Epidermal melanocyte (primary cell): ENCODE measurements around the gene KCNAB2.

ENCODE experiments used
- DNase-seq: peaks from one replicate; pipeline ENCODE4 v3.0.0; 2011; ENCODE audit warnings: low spot score; ENCODE audit not compliant: insufficient read length

KCNAB2 gene

DNA sequence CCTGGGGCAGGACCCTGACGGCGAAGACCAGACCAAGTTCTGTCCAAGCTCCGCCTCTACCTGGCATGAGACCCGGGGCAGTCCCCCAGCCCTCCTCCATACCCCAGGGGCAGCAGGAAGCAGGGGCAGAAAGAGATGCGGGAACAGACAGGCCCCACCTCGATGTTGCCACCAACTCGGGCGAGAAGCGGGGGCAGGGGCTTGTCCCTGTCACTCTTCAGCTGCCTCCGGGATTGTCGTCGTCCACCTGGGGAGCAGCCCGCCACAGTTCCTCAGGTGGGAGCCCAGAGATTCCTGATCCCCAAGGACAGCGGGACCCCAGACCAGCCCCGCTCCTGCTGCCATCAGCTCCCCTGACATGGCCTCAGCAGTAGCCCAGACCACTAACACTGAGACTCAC, 79.7 kb downstream of the KCNAB2 start:
- DNase-seq = no peak

DNA sequence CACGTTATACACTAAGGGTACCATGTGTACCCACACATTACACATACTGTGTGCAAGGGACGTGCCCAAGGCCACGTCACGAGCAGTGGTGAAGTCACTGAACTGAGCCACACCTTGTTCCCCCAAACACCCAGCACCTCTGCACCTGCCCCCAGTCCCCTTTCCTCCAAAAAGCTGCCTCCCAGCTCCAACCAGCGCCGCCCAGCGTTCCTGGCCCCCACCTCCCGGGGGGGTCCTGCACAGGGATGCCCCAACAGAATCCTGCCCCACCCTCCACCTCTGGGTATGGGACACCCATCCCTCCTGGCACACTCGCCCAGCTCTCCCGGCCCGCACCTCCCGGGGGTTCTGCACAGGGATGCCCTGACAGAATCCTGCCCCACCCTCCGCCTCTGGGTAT, 80.3 kb downstream of the KCNAB2 start:
- no peak for DNase-seq

DNA sequence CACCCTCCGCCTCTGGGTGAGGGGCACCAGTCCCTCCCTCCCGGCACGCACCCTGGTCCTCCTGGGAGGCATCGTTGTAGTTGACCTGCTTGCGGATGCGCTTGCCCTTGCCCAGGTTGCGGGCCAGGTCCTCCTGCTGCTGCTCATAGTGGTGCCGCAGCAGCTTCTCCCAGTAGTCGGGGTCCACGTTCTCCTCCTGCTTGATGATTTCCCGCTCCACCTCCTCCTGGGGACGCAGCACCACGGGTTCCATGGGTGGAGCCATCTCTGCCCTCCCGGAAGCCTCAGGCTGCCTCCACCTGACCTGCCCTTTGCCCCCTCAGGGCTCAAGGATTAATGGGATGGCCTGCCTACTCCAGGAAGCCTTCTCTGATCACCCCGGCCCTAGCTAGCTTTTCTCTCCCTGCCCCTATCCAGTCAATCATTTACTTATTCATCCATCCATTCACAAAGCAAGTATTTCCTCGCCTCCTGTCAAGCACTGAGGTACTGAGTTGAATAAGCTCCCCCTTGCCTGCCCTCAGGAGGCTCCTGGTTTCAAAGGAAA, 80.9 kb downstream of the KCNAB2 start:
- DNase-seq = no peak

DNA sequence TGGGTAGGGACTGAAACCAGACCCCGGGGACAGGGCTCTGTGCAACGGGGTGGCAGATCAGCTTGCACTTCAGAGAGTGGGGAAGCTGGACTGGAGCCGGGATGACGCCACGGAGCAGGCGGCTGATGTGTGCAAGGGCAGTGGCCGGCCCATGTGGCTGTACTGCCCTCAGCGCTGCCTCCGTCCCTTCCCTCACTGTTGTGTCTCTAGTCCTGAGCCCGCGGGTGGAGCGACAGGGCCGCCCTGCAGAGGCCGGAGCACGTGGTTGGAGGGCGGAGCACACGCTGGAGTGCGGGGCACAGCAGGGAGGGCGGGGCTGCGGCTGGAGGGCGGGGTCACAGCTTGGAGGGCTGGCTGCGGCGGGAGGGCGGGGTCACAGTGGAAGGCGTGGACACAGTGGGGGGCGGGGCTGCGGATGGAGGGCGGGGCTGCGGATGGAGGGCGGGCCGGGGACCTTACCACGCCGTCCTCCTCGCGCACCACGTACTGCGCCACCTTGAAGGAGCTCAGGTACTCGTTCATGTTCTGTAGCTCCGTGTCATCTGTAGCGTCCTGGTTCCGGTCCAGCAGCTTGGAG, 82.0 kb downstream of the KCNAB2 start:
- no peak for DNase-seq

DNA sequence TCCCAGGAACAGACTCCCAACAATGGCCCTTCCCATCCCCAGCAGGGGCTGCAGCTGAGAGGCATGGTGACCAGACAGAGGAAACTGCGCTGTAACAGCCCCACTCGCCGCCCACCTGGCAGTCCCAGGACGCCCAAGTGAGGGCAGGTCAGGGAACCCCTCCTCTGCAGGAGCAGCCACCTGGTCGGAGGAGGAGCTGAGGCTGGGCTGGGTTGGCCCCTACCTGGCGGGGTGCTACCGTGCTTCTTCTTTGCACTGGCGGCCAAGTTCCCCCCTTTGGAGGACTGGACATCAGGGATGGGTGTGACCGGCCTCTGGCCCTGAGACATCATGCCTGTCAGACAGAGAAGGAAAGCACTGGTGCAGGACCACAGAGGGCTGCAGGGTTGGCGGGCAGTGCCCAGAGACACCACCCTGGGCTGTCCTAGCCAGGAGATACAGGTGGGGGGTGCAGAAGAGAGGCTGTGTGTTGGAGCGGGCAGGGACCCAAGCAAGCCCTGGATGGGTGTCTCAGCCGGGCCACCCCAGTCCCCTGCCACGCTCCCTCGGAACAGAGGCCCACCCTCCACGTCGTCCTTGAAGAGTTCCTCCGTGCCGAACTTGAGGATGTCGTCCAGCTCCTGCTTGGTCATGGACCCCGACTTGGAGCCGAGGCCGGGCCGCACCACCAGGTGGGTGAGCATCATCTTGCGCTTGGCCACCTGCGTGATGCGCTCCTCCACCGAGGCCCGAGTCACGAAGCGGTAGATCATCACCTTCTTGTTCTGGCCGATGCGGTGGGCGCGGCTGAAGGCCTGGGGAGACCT, 82.8 kb downstream of the KCNAB2 start:
- DNase-seq = no peak

DNA sequence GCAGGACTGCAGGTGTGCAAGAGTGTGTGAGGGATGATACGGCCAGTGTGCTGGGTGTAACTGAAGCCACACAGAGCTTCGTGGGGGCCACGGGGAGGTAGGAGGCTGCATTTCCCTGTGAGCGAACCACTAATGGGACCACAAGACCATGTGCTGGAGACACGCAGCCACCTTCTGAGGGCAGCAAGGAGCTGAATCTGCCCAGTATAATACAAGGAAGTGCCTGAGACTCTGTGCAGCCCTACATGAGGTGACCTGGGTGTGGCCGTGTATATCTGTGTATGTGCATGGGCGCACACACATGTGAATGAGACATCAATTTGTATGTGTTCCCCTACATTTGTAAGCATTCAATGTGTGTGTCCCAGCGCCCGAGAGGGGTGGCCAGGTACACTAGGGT, 83.6 kb downstream of the KCNAB2 start:
- DNase-seq = no peak

DNA sequence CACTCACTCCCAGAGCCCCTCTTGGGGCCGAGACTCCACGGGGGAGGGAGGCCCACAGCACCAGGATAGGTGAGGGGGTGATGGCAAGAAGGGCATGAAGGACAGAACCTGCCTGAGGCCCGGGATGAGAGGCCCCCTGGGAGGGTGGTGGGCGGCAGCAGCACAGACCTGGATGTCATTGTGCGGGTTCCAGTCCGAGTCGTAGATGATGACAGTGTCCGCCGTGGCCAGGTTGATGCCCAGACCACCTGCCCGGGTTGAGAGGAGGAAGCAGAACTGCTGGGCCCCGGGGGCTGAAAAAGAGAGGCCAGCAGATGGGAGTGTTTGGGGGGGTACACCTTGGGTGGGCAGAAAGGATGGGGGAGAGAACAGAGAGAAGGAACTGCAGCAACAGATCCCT, 84.3 kb downstream of the KCNAB2 start:
- no peak for DNase-seq

DNA sequence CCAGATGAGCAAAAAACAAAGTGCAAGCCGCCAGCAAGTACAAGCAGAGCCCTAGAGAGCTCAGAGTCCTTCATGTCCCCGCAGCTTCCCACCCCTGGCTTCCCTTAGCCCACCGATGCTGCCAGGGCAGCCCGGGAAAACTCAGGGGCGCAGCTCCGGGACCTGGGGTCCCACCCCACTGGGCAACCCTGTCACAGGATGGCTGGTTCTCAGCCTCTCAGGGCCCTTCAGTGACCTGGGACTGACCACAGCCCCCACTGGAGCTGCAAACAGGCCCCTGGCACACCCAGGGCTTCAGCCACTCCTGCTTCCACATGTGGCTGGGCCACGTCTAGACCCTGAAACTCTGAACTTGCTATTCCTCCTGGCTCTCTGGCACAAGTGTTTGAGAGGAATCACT, 84.9 kb downstream of the KCNAB2 start:
- no peak for DNase-seq

DNA sequence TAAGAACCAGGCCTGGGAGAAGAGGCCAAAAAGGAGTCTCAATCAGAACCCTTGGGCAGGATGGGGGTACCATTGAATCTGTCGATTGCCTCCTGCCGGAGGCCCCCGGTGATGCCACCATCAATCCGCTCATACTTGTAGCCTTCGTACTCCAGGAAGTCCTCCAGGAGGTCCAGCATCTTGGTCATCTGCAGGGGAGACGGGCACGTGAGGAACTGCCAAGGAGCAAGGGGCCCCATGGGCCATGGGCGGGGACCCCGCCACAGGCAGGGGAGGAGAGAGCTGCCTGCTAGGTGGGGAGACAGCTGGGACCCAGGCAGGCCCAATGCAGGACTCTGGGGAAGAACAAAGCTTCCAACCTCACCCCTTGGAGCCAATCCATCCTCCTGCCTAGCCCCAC, 85.9 kb downstream of the KCNAB2 start:
- no peak for DNase-seq

DNA sequence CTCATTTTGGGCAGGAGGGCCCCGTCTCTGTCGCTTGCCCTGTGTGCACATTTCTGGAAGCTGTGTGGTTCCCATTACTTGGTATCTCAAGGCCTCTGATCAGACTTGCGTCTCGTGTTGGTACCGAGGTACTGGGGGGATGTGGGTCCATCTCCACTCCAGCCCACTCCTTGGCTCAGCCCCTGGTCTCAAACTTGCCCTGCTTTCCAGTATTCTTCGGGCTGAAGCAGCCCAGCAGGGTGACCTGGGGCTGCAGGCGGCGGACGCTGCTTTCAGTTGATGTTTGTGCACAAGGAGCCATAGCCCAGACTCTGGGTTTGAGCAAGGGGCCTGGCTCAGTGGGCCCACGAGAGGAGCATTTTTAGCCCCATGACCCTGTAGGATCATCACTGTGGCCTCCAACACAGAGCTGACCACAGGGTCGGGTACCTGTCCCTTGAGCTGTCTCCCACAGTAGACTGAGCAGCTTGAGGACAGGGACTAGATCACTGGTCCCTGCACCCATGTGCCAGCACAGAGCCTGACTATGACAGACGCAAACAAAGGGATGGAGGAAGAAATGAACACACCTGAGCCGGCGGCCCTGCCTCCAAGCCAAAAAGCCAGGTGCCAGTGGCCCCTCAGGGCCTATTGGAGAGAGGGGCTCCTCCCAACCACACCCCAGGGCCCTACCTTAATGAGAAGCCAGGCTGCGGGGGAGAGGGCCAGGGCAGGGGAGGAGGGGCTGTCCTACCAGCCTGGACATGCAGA, 87.6 kb downstream of the KCNAB2 start:
- no peak for DNase-seq

DNA sequence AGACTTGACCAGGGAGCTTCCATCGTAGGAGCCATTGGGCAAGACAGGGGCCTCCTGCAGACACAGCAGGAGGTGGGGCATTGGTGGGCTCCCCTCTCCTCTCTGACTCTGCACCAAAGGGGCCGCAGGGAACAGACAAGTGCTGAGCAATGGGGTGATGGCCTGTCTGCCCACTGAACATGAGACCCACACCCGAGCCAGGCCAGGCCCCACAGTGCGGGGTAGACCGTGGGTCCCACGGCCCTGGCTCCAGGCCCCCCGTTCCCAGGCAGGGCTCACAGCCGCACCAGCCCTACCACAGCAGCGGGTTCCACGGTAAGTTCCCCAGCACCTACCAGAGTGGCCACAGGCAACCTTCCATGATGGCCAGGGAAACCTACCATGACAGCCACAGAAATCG, 88.5 kb downstream of the KCNAB2 start:
- no peak for DNase-seq

DNA sequence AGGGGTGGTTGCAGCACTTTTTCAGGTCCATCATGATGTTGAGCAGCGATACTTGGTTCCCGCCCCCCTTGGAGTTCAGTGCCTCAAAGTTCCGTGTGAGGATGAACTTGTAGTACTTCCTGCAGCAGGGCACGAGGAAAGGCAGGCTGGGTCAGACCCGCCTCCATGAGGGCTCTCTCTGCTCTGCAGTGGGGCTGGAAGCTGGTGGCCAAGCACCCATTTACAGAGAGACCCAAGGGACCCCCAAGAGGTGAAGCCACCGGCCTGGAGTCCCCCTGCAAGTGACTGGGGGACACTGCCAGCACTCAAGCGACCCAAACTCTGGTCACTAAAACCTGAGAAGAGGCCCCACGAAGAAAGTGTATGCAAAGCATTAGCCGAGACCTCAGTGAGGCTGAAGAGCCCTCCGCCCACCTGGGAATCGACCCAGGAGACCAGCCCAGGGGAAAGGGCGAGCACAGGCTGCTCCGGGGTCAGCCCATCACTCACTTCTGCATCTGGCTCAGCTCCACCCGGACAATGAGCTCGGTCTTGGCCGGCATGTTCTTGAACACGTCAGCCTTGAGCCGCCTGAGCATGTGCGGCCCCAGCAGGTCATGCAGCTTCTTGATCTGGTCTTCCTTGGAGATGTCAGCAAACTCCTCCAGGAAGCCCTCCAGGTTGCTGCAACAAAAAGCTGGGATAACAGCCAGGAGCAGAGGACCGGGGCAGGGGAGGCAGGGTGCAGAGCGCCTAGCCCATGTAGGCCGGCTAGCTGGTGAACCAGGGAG, 89.2 kb downstream of the KCNAB2 start:
- no peak for DNase-seq

DNA sequence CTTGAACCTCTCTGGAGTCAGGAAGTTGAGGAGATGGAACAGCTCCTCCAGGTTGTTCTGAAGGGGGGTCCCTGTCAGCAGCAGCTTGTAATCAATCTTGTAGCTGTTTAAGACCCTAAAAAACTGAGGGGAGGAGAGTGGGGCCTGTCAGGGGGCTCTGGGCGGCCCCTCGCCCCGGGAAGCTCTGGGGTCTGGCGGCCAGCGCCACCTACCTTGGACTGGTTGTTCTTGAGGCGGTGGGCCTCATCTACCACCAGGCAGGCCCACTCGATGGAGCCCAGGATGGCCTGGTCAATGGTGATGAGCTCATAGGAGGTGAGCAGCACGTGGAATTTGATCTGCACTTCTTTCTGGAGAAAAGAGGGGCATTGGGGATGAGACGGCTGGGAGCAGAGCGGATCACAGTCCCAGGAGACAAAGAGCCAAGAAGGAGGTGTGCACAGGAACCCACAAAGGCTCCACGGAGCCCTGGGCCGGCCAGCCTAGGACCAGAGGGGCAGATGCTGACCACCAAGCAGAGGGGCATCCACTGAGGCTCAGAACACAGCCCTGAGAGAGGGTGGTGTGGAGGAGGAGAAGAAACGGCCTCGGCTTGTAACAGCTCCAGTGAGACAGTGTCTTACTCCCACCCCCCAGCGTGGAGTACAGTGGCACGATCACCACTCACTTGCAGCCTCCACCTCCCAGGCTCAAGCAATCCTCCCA, 91.0 kb downstream of the KCNAB2 start:
- no peak for DNase-seq

DNA sequence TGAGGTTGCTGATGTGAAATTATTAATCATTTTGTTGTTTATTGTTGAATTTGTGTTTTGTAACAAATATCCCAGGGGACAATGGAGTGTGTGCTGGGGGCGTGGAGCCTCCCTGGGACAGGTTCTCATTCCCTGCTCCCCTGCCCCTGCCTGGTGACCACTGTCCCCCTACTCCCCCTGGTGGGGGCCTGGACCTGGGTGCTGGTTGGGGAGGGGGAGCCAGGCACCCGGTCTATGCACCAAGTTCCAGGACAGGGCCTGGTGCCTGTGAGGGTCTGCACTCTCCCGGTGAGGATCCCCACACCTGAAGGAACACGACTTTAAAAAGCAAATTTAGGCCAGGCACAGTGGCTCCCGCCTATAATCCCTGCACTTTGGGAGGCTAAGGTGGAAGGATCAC, 92.1 kb downstream of the KCNAB2 start:
- DNase-seq = no peak

DNA sequence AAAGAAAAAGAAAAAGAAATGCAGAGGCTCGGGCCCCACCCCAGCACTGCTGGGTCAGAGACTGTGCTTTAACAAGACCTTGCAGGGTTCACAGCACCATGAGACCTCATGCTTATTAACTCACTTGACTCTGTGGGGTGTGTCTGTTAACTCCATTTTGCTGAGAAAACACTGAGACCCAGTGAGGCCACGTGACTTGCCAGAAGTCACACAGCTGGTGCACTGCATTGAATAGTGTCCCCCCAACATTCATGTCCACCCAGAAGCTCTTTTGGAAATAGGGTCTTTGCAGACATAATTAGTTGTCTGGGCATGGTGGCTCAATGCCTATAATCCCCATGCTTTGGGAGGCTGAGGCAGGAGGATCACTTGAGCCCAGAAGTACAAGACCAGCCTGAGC, 94.7 kb downstream of the KCNAB2 start:
- DNase-seq = no peak

DNA sequence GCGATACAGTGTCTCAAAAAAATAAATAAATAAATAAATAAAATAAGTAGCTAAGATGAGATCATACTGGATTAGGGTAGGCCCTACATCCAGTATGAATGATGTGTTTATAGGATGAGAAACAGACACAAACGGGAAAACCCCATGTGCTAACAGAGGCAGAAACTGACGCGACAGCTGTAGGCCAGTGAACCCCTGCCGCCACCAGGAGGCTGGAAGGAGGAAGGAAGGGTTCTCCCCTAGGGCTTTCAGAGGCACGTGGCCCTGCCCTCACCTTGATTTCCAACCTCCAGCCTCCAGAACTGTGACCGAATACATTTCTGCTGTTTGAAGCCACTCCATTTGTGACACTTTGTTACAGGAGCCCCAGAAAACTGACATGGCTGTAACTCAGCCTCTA, 95.9 kb downstream of the KCNAB2 start:
- DNase-seq = no peak

DNA sequence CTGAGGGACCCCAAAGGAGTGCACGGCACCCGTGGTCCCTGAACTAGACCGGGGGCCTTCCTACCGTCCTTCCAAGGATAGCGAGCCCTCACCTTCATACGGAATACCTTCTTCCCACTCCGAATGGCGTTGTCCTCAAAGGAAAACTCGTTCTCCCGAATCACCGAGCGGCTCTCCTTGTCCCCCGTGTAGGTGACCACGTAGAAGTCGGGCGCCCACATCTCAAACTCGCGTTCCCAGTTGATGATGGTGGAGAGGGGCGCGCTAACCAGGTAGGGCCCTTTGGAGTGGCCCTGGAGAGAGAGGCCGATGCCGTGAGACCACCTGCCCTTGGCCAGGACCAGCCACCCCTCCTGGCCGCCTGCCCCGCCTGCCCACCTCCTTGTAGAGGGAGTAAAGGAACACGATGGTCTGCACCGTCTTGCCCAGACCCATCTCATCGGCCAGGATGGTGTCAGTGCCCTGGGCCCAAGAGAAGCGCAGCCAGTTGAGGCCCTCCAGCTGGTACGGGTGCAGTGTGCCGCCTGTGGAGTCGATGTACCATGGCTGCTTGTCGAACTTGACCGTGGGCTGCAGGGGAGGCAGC, 96.4 kb downstream of the KCNAB2 start:
- no peak for DNase-seq

DNA sequence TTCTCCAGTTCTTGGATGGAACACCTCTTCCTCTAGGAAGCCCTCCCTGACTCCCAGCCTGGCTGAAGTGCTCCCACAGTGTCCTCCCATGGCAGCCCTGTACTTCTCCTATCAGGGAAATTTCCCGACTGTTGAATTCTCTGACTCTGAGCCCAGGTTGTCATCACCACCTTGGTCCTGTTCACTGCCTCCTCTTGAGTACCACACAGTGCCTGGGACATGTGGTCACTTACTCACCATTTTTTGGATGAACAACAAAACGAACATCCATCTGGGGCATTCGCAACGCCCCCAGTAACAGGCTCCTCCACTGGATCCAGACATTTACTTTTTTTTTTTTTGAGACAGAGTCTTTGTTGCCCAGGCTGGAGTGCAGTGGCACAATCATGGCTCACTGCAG, 97.0 kb downstream of the KCNAB2 start:
- no peak for DNase-seq

DNA sequence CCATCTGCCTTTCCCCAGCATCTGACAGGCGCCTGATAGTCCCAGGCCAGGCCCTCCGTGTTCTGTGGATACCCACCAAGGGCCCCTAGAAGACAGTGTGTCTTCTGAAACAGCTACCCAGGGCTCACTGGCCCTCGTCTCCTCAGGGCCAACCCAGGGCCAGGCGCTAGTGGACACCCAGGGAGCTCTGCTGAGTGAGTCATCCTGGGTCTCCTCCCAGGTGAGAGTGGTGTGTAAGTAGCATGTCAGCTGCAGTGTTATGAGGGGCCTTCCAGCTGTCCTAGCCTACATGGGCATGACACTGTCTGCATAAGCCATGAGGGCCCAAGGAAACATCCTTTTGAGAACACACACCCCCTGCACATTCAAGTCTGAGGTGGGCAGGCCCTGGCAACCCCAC, 97.7 kb downstream of the KCNAB2 start:
- DNase-seq = no peak

DNA sequence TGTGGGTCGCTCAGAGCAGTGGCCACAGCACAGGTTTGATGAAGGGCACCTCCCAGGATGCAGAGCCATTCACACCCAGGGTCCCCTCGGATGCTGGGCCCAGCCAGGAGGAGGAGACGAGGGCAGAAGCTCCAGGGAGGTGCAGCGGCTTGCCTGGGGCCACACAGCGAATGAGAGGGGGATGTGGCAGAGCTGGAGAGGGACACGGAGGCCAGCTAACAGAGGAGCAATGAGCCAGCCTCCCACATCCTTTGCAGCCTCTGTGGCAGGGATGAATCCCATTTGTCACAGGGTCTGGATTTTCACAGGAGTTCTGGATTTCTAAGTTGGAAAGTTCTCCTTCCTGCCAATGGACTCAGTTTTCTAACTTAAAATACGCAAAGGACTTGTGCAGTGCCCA, 98.5 kb downstream of the KCNAB2 start:
- no peak for DNase-seq
